ENCODE data around the gene UNC13D. TPM values are rescaled to one million over a fixed set of nuclear protein-coding genes. Genes with fewer than 3 reads are reported as not detected.
A peak's percentile ranks its signal among the peaks of the same experiment; 100 is the strongest.
"Not testable (repeated sequence)": the region's sequence is repeated elsewhere in the genome, so short reads cannot be mapped to it uniquely, and the experiment has no call there.

UNC13D gene
- total and polyA plus RNA-seq, 7 donors = 4.3 to 61.9 (median 10.2) TPM

- intact Hi-C loops (cut with DNase I) = loop anchor here (1.0 to 2.0 kb wide), 3 partner anchors 22 to 70 kb away; partner anchors contain the start of genes TRIM65 and UNK
- DNase-seq = no peak
Observed at GRCh38 chr17:75854881-75855309, 10.7 kb upstream of the UNC13D start.

GRCh38 chr17:75854101-75854748 lies 10.0 kb upstream of the UNC13D start:
- WGBS, 2 donors = 29 to 41% methylated on average over 7 of the region's 7 CpGs
- TF ChIP-seq POLR2A (IDR thresholded peaks at IDR 0.05) = no peak
- TF ChIP-seq CTCF (IDR thresholded peaks at IDR 0.05) = no peak
- TF ChIP-seq POLR2AphosphoS5 (IDR thresholded peaks at IDR 0.05) = peak; percentile 42 to 74 (median 57)
- TF ChIP-seq EP300 (IDR thresholded peaks at IDR 0.05) = peak in 2 of 4 donors; percentile 32 to 51

More at GRCh38 chr17:75854881-75855309, 10.7 kb upstream of the UNC13D start:
- peak overlapping the region; percentile 96 to 100 (median 98) for H3K27ac ChIP-seq
- H3K4me1 ChIP-seq = peaks cover 0 to 52% (median 42%) of the 10 kb centered on the region in 4 donors
- 1% methylated on average over 19 of the region's 19 CpGs for WGBS, 2 donors
- TF ChIP-seq EP300 (IDR thresholded peaks at IDR 0.05) (no peak), POLR2A (IDR thresholded peaks at IDR 0.05) (peak in 1 of 2 donors; percentile 77), POLR2AphosphoS5 (IDR thresholded peaks at IDR 0.05) (peak in 1 of 4 donors; percentile 97), CTCF (IDR thresholded peaks at IDR 0.05) (no peak)
- H3K9me3 ChIP-seq = no peaks in the 10 kb centered on the region
- H3K27me3 ChIP-seq = no peaks in the 10 kb centered on the region
- peaks cover 10 to 27% (median 14%) of the 10 kb centered on the region in 4 donors for H3K36me3 ChIP-seq
- H3K4me3 ChIP-seq = peak overlapping the region; percentile 79 to 97 (median 89)

DNA sequence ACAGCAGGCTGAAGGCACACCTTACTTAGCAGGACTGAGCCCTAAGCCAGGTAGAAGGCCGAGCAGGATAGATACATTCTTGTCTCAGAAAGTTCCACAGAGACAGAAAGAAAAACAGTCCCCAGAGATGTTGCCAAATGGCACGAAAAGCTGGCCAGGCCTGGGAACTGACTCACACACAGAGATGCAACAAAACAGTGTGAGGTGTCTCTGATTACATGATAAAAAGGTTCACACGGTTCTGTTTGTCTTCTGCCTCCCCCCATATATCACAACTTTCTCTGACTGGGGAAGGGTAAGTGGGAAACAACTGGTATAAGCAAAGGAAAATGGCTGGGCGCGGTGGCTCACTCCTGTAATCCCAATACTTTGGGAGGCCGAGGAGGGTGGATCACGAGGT lies 9.2 kb upstream of the UNC13D start:
- Histone ChIP-seq H3K4me3 (peak overlapping the region in 1 of 4 donors; percentile 94), H3K27ac (peak overlapping the region; percentile 96 to 100 (median 98)), H3K27me3 (no peaks in the 10 kb centered on the region)

More at GRCh38 chr17:75854101-75854748, 10.0 kb upstream of the UNC13D start:
- peaks cover 0 to 59% (median 47%) of the 10 kb centered on the region in 4 donors for H3K4me1 ChIP-seq
- no peaks in the 10 kb centered on the region for H3K27me3 ChIP-seq
- DNase-seq = peak; percentile 81
- no peaks in the 10 kb centered on the region for H3K9me3 ChIP-seq
- peak overlapping the region; percentile 96 to 100 (median 98) for H3K27ac ChIP-seq
- intact Hi-C loops (cut with DNase I) = loop anchor here (2.0 kb wide), 1 partner anchor 69 kb away; the partner anchor contains the start of gene UNK
- peaks cover 16 to 34% (median 21%) of the 10 kb centered on the region in 4 donors for H3K36me3 ChIP-seq
- peak overlapping the region; percentile 79 to 97 (median 89) for H3K4me3 ChIP-seq

GRCh38 chr17:75851693-75851991 lies 7.4 kb upstream of the UNC13D start:
- H3K27me3 ChIP-seq; intact Hi-C loops (cut with DNase I); H3K9me3 ChIP-seq; H3K4me3 ChIP-seq: not testable (repeated sequence)
- 93 to 94% methylated on average over 15 of the region's 15 CpGs for WGBS, 2 donors
- peak; percentile 62 for DNase-seq
- H3K4me1 ChIP-seq = peaks cover 0 to 75% (median 60%) of the 10 kb centered on the region in 4 donors
- peaks cover 41 to 60% (median 46%) of the 10 kb centered on the region in 4 donors for H3K36me3 ChIP-seq
- peak overlapping the region in 3 of 4 donors; percentile 98 to 100 (median 99) for H3K27ac ChIP-seq

More for the DNA sequence above, 9.2 kb upstream of the UNC13D start:
- no peaks in the 10 kb centered on the region for H3K9me3 ChIP-seq
- DNase-seq = peak; percentile 70
- intact Hi-C loops (cut with DNase I) = no loop called here
- peaks cover 0 to 67% (median 55%) of the 10 kb centered on the region in 4 donors for H3K4me1 ChIP-seq
- H3K36me3 ChIP-seq = peaks cover 24 to 42% (median 28%) of the 10 kb centered on the region in 4 donors
- 85 to 87% methylated on average over 7 of the region's 7 CpGs for whole genome bisulfite sequencing, 2 donors
- no peak for TF ChIP-seq POLR2A (IDR thresholded peaks at IDR 0.05)
- TF ChIP-seq EP300 (IDR thresholded peaks at IDR 0.05) = no peak
- no peak for TF ChIP-seq CTCF (IDR thresholded peaks at IDR 0.05)
- TF ChIP-seq POLR2AphosphoS5 (IDR thresholded peaks at IDR 0.05) = peak in 1 of 4 donors; percentile 17

DNA sequence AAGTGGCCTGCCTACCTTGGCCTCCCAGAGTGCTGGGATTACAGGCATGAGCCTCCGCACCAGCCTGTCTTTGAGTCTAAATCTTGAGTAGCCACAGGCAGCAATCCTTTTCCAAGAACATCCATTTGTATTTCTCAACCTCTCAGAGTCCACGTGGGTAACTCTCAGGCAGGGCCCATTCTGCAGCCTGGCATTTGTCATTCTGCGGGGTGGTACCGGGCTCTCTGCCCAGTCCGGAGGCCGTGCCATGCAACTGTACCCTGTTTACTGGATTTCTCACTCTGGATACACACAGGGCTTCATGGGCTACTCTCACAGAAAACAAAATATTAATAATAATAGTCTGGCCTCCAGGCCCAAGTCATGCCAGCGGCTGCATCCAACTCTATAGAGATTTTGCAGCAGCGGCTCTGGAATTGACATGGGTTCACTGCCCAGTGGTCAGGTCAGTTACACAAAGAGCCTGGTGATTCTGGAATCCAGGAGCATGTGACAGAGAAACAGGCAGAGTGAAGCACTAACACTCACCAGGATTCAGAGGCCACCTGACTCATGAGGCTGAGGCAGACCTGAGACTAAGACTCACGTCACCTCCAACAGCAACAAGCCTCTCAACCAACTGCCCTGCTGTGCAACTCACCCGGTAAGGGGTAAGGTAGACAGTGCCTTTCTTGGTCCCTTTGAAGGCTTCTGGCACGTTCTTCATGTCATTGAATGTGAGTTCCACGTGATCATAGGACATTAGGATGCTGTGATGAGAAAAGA lies 6.9 kb upstream of the UNC13D start:
- Histone ChIP-seq H3K36me3 (peaks cover 46 to 65% (median 51%) of the 10 kb centered on the region in 4 donors), H3K27me3 (no peaks in the 10 kb centered on the region), H3K27ac (peak overlapping the region in 3 of 4 donors; percentile 98 to 100 (median 99)), H3K9me3 (no peaks in the 10 kb centered on the region), H3K4me1 (peaks cover 0 to 75% (median 60%) of the 10 kb centered on the region in 4 donors), H3K4me3 (no peak overlapping the region)
- TF ChIP-seq POLR2AphosphoS5 (IDR thresholded peaks at IDR 0.05) = peak; percentile 34 to 71 (median 44)
- TF ChIP-seq CTCF (IDR thresholded peaks at IDR 0.05) = no peak
- no peak for TF ChIP-seq POLR2A (IDR thresholded peaks at IDR 0.05)
- peak in 3 of 4 donors; percentile 26 to 67 (median 56) for TF ChIP-seq EP300 (IDR thresholded peaks at IDR 0.05)
- WGBS, 2 donors = 95% methylated on average over 12 of the region's 12 CpGs
- intact Hi-C loops (cut with DNase I) = no loop called here
- peak; percentile 89 for DNase-seq

Data from sigmoid colon (tissue), 7 donors.